Smooth muscle cell of bladder (primary cell): ENCODE data around the gene MSMO1. TPM values are rescaled to one million over a fixed set of nuclear protein-coding genes. Genes with fewer than 3 reads are reported as not detected.

Experiments
- total RNA-seq: library from RNA; depleted of rRNA; stranded (reverse); fragments of >200 nt; gene quantifications from 2 replicates; pipeline ENCODE4 v1.2.3, GENCODE V29; 2014

The MSMO1 gene
- 257 and 324 TPM in 2 replicates for total RNA-seq

GRCh38 chr4:165327211-165328100 is at the start of gene MSMO1:
TSS of gene MSMO1 (plus strand) at chr4:165327669. CDS start at chr4:165333371, 5,702 bp downstream.

GRCh38 chr4:165378745-165379677 is 51.5 kb downstream of the MSMO1 start, which contains the start of gene CPE:
TSS of gene CPE (plus strand) at chr4:165379008. CDS start at chr4:165379222, 214 bp downstream.

Other genes starting within 250 kb of the MSMO1 start
- 3.6 and 6.3 TPM in 2 replicates for gene TMEM192, start 214.8 kb upstream of the MSMO1 start, total RNA-seq
- gene KLHL2, start 120.1 kb upstream of the MSMO1 start, total RNA-seq: 14.4 and 18.4 TPM in 2 replicates
- 1.3 and 3.5 TPM in 2 replicates for gene CPE, start 51.3 kb downstream of the MSMO1 start, total RNA-seq